ENCODE results near the gene ATP6V0A1. TPM values are rescaled to one million over a fixed set of nuclear protein-coding genes. Genes with fewer than 3 reads are reported as not detected.
"Not testable (repeated sequence)": the region's sequence is repeated elsewhere in the genome, so short reads cannot be mapped to it uniquely, and the experiment has no call there.

Gene ATP6V0A1
- total and polyA plus RNA-seq, 2 experiments from 2014 or later, result 23.9 to 42.3 TPM

GRCh38 chr17:42414704-42415409 lies 43.8 kb upstream of the ATP6V0A1 start (continued):
- TF ChIP-seq, protein P1, sequence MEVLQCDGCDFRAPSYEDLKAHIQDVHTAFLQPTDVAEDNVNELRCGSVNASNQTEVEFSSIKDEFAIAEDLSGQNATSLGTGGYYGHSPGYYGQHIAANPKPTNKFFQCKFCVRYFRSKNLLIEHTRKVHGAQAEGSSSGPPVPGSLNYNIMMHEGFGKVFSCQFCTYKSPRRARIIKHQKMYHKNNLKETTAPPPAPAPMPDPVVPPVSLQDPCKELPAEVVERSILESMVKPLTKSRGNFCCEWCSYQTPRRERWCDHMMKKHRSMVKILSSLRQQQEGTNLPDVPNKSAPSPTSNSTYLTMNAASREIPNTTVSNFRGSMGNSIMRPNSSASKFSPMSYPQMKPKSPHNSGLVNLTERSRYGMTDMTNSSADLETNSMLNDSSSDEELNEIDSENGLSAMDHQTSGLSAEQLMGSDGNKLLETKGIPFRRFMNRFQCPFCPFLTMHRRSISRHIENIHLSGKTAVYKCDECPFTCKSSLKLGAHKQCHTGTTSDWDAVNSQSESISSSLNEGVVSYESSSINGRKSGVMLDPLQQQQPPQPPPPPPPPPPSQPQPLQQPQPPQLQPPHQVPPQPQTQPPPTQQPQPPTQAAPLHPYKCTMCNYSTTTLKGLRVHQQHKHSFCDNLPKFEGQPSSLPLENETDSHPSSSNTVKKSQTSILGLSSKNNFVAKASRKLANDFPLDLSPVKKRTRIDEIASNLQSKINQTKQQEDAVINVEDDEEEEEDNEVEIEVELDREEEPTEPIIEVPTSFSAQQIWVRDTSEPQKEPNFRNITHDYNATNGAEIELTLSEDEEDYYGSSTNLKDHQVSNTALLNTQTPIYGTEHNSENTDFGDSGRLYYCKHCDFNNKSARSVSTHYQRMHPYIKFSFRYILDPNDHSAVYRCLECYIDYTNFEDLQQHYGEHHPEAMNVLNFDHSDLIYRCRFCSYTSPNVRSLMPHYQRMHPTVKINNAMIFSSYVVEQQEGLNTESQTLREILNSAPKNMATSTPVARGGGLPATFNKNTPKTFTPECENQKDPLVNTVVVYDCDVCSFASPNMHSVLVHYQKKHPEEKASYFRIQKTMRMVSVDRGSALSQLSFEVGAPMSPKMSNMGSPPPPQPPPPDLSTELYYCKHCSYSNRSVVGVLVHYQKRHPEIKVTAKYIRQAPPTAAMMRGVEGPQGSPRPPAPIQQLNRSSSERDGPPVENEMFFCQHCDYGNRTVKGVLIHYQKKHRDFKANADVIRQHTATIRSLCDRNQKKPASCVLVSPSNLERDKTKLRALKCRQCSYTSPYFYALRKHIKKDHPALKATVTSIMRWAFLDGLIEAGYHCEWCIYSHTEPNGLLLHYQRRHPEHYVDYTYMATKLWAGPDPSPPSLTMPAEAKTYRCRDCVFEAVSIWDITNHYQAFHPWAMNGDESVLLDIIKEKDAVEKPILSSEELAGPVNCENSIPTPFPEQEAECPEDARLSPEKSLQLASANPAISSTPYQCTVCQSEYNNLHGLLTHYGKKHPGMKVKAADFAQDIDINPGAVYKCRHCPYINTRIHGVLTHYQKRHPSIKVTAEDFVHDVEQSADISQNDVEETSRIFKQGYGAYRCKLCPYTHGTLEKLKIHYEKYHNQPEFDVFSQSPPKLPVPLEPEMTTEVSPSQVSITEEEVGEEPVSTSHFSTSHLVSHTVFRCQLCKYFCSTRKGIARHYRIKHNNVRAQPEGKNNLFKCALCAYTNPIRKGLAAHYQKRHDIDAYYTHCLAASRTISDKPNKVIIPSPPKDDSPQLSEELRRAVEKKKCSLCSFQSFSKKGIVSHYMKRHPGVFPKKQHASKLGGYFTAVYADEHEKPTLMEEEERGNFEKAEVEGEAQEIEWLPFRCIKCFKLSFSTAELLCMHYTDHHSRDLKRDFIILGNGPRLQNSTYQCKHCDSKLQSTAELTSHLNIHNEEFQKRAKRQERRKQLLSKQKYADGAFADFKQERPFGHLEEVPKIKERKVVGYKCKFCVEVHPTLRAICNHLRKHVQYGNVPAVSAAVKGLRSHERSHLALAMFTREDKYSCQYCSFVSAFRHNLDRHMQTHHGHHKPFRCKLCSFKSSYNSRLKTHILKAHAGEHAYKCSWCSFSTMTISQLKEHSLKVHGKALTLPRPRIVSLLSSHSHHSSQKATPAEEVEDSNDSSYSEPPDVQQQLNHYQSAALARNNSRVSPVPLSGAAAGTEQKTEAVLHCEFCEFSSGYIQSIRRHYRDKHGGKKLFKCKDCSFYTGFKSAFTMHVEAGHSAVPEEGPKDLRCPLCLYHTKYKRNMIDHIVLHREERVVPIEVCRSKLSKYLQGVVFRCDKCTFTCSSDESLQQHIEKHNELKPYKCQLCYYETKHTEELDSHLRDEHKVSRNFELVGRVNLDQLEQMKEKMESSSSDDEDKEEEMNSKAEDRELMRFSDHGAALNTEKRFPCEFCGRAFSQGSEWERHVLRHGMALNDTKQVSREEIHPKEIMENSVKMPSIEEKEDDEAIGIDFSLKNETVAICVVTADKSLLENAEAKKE (CRISPR knock-in tag; IDR thresholded peaks at IDR 0.05), result no peak
- TF ChIP-seq, protein P2, sequence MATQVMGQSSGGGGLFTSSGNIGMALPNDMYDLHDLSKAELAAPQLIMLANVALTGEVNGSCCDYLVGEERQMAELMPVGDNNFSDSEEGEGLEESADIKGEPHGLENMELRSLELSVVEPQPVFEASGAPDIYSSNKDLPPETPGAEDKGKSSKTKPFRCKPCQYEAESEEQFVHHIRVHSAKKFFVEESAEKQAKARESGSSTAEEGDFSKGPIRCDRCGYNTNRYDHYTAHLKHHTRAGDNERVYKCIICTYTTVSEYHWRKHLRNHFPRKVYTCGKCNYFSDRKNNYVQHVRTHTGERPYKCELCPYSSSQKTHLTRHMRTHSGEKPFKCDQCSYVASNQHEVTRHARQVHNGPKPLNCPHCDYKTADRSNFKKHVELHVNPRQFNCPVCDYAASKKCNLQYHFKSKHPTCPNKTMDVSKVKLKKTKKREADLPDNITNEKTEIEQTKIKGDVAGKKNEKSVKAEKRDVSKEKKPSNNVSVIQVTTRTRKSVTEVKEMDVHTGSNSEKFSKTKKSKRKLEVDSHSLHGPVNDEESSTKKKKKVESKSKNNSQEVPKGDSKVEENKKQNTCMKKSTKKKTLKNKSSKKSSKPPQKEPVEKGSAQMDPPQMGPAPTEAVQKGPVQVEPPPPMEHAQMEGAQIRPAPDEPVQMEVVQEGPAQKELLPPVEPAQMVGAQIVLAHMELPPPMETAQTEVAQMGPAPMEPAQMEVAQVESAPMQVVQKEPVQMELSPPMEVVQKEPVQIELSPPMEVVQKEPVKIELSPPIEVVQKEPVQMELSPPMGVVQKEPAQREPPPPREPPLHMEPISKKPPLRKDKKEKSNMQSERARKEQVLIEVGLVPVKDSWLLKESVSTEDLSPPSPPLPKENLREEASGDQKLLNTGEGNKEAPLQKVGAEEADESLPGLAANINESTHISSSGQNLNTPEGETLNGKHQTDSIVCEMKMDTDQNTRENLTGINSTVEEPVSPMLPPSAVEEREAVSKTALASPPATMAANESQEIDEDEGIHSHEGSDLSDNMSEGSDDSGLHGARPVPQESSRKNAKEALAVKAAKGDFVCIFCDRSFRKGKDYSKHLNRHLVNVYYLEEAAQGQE (IDR thresholded peaks at IDR 0.05; ENCODE audit: unreplicated experiment), result no peak
- TF ChIP-seq ETS1 (IDR thresholded peaks at IDR 0.05), result no peak
- no peak for TF ChIP-seq CREB1 (CRISPR knock-in tag; IDR thresholded peaks at IDR 0.05; ENCODE audit: low read depth)
- TF ChIP-seq ZNF114 (CRISPR knock-in tag; IDR thresholded peaks at IDR 0.05), result no peak
- TF ChIP-seq ZNF331 (CRISPR knock-in tag; IDR thresholded peaks at IDR 0.05; ENCODE audit: low read depth), result no peak
- TF ChIP-seq STAT1 (IDR thresholded peaks at IDR 0.05; ENCODE audit: unreplicated experiment), result no peak

DNA sequence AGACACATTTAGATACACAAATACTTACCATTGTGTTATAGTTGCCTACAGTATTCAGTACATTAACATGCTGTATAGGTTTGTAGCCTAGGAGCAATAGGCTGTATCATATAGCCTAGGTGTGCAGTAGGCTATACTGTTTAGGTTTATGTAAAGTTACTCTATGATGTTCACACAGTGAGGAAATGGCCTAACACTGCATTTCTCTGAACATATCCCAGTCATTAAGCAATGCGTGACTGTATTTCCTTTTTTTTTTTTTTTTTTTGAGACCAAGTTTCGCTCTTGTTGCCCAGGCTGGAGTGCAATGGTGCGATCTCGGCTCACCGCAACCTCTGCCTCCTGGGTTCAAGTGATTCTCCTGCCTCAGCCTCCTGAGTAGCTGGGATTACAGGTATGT lies 40.7 kb upstream of the ATP6V0A1 start:
- H3K4me3 ChIP-seq; H3K9me2 ChIP-seq (ENCODE audit: insufficient read depth); ATAC-seq; H3K4me3 Mint-ChIP-seq; DNase-seq (ENCODE audit: low spot score); H3K27ac ChIP-seq (ENCODE audit: low read depth); H3K27ac Mint-ChIP-seq; H3K36me3 ChIP-seq (ENCODE audit: insufficient read depth); H3K4me2 ChIP-seq; H3K9me3 Mint-ChIP-seq; H2AFZ ChIP-seq; H3K36me3 Mint-ChIP-seq (ENCODE audit: low read depth); H3F3A ChIP-seq (replicated peaks; ENCODE audit: low read depth): not testable (repeated sequence)
- H3K4me1 ChIP-seq (ENCODE audit: insufficient read depth), result peaks cover 25% of the 10 kb centered on the region
- H3K27me3 Mint-ChIP-seq (ENCODE audit: insufficient read depth, low read depth, poor library complexity), result peaks cover 24% of the 10 kb centered on the region
- H4K20me1 ChIP-seq (replicated peaks; ENCODE audit: insufficient read depth), result peaks cover 13% of the 10 kb centered on the region
- H3K79me2 ChIP-seq (replicated peaks; ENCODE audit: insufficient read depth), result peaks cover 18% of the 10 kb centered on the region
- H3K27me3 ChIP-seq (ENCODE audit: insufficient read depth), result peaks cover 29% of the 10 kb centered on the region
- peaks cover 36% of the 10 kb centered on the region for H3K4me1 Mint-ChIP-seq

Measured in GM23338 (cell line).